Panc1 (cell line): ENCODE measurements around the gene VWF. TPM values are rescaled to one million over a fixed set of nuclear protein-coding genes. Genes with fewer than 3 reads are reported as not detected.

Source experiments
- ATAC-seq: fragments of 200-7000 bp; cut with Tn5 transposase; 2 replicates; pipeline ENCODE4 v1.9.1; 2020; ENCODE audit warnings: mild to moderate bottlenecking, moderate library complexity
- BruUV-seq: library from RNA; stranded (reverse); fragments of 400-500 nt; replicated peaks from 2 replicates; lab custom pipeline; 2021; lab: Mats Ljungman, UMichigan
- CTCF ChIA-PET: fragments of 300-600 bp; sonication (Branson Sonifier 250); formaldehyde crosslinking; loops from one replicate; lab custom pipeline; 2022; ENCODE audit warnings: antibody characterized with exemption; lab: Charles Lee
- POLR2A ChIA-PET: fragments of 300-600 bp; sonication (Branson Sonifier 250); formaldehyde crosslinking; loops from one replicate; lab custom pipeline; 2022; ENCODE audit warnings: antibody characterized with exemption; lab: Charles Lee
- DNase-seq: peaks from one replicate; pipeline ENCODE4 v3.0.0-alpha.2; 2010; ENCODE audit warnings: low read depth, low spot score
- H3K27ac ChIP-seq: 2 replicates; pipeline ENCODE4 v1.5.1; 2011; ENCODE audit warnings: mild to moderate bottlenecking, low read length, inconsistent platforms
- H3K27me3 ChIP-seq: fragments of 200-500 bp; sonication (Bioruptor generic); 2 replicates; pipeline ENCODE4 v1.6.0; 2014; ENCODE audit warnings: low read length, inconsistent platforms; ENCODE audit not compliant: control insufficient read depth, insufficient read depth
- H3K36me3 ChIP-seq: fragments of 200-500 bp; sonication (Bioruptor generic); 2 replicates; pipeline ENCODE4 v1.5.1; 2014; ENCODE audit warnings: inconsistent platforms, mild to moderate bottlenecking, low read length, moderate library complexity; ENCODE audit not compliant: control insufficient read depth, insufficient read depth
- H3K4me1 ChIP-seq: 2 replicates; pipeline ENCODE4 v1.5.1; 2011; ENCODE audit warnings: inconsistent platforms, mild to moderate bottlenecking, low read length, moderate library complexity; ENCODE audit not compliant: control insufficient read depth, insufficient read depth
- H3K4me3 ChIP-seq, 2 experiments: 2 replicates each; pipeline ENCODE4 v1.5.1; 2011 to 2012; ENCODE audit warnings: low read depth in 2 of 2, low read length in 2 of 2, mild to moderate bottlenecking in 2 of 2, inconsistent platforms in 1 of 2, moderate library complexity in 1 of 2
- H3K9me3 ChIP-seq: fragments of 200-500 bp; sonication (Bioruptor generic); 2 replicates; pipeline ENCODE4 v1.5.1; 2014; ENCODE audit warnings: low read depth, mild to moderate bottlenecking, inconsistent platforms, low read length, moderate library complexity; ENCODE audit not compliant: control insufficient read depth, insufficient read depth
- POLR2AphosphoS5 ChIP-seq: IDR thresholded peaks from 2 replicates; pipeline ENCODE4 v1.6.1; 2012; ENCODE audit warnings: mild to moderate bottlenecking, low read depth, low read length, moderate library complexity
- SIN3A ChIP-seq: IDR thresholded peaks from 2 replicates; pipeline ENCODE4 v1.6.1; 2012; ENCODE audit warnings: low read depth, mild to moderate bottlenecking, low read length, moderate library complexity, borderline replicate concordance; ENCODE audit not compliant: insufficient read depth
- TCF7L2 ChIP-seq: IDR thresholded peaks from 2 replicates; pipeline ENCODE4 v1.6.1; 2011; ENCODE audit warnings: mild to moderate bottlenecking, low read depth, low read length, inconsistent platforms
- in situ Hi-C: cut with HindIII; loops from 2 replicates; pipeline ENCODE4 v1.10.0; 2016; ENCODE audit warnings: low sequenced_read_pairs, low pct_unique_long_range_greater_than_20kb
- intact Hi-C: fragments of 100-400 bp; cut with micrococcal nuclease; formaldehyde crosslinking; loops from one replicate; pipeline ENCODE4 v1.10.0; 2022; ENCODE audit not compliant: unreplicated experiment
- total RNA-seq: library from RNA; stranded (reverse); gene quantifications from one replicate; pipeline ENCODE4 v1.2.1, GENCODE V29; 2021; ENCODE audit not compliant: unreplicated experiment
- TF ChIP-seq, protein P1 (sequence below): fragments of 450-650 bp; IDR thresholded peaks from 2 replicates; pipeline ENCODE4 v1.5.1; 2017; ENCODE audit warnings: mild to moderate bottlenecking
- TF ChIP-seq, protein P2 (sequence below), 2 experiments: IDR thresholded peaks; 2 replicates each; pipeline ENCODE4 v1.6.1; 2011 to 2012; ENCODE audit warnings: low read depth in 2 of 2, control low read depth in 1 of 2, low read length in 1 of 2, mild to moderate bottlenecking in 1 of 2, moderate library complexity in 1 of 2; ENCODE audit not compliant: insufficient read depth in 1 of 2

The VWF gene
- total RNA-seq, 1 experiment from 2014 or later: 0.31 TPM

DNA sequence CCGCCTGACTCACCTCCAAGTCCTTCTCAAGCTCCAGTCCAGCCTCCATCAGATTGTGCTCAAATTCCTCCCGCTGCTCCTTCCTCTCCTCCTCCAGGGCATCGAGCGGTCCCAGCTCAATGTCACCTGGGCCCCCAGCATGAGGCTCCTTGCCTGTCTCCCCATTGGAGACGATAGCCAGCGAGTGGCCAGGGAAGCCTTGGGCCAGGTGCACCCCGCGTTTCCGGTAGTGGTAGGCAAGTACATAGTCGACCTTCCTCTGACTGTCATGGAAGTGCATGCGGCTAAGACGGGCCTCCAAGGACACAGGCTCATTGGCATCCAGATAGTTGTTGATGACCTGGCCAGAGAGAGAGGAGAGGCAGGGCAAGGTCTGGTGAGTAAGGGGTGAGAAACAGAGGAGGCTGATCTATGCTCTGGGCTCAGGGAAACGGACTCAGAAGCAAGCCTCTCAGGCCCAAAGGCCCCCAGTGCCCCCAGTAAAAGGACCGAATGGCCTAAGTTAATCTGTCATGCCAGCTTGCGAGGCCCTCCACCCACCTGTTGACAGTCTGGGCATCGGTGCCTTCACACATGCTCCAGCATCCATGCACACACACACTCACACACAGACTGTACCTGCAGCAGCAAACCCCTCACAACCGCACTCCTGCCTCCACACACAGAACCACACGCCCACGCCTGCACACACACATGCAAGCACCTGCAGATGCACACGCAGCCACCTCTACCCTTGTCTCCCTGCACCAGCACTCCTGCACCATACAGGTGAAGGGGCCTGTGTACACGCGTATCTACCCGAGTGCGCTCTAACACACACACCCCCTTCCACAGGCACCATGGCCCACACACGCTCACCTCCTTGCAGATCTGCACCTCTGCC is 203.2 kb downstream of the VWF start:
- BruUV-seq: no TSS peak
- DNase-seq (no peak), ATAC-seq (no peak)
- CTCF ChIA-PET: no interaction called here
- H3K4me3 ChIP-seq: no peak overlapping the region
- no peaks in the 10 kb centered on the region for H3K9me3 ChIP-seq
- 0 out of 2 replicates have a peak, but pooled peaks cover 2% of the 10 kb centered on the region for H3K27me3 ChIP-seq
- H3K27ac ChIP-seq: no peak overlapping the region
- in situ Hi-C loops (no loop called here), intact Hi-C loops (no loop called here)
- no peaks in the 10 kb centered on the region for H3K36me3 ChIP-seq
- POLR2A ChIA-PET: no interaction called here
- H3K4me1 ChIP-seq: no peaks in the 10 kb centered on the region
- TF ChIP-seq, protein P1, sequence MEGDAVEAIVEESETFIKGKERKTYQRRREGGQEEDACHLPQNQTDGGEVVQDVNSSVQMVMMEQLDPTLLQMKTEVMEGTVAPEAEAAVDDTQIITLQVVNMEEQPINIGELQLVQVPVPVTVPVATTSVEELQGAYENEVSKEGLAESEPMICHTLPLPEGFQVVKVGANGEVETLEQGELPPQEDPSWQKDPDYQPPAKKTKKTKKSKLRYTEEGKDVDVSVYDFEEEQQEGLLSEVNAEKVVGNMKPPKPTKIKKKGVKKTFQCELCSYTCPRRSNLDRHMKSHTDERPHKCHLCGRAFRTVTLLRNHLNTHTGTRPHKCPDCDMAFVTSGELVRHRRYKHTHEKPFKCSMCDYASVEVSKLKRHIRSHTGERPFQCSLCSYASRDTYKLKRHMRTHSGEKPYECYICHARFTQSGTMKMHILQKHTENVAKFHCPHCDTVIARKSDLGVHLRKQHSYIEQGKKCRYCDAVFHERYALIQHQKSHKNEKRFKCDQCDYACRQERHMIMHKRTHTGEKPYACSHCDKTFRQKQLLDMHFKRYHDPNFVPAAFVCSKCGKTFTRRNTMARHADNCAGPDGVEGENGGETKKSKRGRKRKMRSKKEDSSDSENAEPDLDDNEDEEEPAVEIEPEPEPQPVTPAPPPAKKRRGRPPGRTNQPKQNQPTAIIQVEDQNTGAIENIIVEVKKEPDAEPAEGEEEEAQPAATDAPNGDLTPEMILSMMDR: no peak
- TF ChIP-seq SIN3A (no peak), TCF7L2 (no peak), POLR2AphosphoS5 (no peak)
- TF ChIP-seq, protein P2, sequence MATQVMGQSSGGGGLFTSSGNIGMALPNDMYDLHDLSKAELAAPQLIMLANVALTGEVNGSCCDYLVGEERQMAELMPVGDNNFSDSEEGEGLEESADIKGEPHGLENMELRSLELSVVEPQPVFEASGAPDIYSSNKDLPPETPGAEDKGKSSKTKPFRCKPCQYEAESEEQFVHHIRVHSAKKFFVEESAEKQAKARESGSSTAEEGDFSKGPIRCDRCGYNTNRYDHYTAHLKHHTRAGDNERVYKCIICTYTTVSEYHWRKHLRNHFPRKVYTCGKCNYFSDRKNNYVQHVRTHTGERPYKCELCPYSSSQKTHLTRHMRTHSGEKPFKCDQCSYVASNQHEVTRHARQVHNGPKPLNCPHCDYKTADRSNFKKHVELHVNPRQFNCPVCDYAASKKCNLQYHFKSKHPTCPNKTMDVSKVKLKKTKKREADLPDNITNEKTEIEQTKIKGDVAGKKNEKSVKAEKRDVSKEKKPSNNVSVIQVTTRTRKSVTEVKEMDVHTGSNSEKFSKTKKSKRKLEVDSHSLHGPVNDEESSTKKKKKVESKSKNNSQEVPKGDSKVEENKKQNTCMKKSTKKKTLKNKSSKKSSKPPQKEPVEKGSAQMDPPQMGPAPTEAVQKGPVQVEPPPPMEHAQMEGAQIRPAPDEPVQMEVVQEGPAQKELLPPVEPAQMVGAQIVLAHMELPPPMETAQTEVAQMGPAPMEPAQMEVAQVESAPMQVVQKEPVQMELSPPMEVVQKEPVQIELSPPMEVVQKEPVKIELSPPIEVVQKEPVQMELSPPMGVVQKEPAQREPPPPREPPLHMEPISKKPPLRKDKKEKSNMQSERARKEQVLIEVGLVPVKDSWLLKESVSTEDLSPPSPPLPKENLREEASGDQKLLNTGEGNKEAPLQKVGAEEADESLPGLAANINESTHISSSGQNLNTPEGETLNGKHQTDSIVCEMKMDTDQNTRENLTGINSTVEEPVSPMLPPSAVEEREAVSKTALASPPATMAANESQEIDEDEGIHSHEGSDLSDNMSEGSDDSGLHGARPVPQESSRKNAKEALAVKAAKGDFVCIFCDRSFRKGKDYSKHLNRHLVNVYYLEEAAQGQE (IDR thresholded peaks at IDR 0.05; ENCODE audit: insufficient read depth in 1 of 2, low read depth in 2 of 2, low read length in 1 of 2): no peak

DNA sequence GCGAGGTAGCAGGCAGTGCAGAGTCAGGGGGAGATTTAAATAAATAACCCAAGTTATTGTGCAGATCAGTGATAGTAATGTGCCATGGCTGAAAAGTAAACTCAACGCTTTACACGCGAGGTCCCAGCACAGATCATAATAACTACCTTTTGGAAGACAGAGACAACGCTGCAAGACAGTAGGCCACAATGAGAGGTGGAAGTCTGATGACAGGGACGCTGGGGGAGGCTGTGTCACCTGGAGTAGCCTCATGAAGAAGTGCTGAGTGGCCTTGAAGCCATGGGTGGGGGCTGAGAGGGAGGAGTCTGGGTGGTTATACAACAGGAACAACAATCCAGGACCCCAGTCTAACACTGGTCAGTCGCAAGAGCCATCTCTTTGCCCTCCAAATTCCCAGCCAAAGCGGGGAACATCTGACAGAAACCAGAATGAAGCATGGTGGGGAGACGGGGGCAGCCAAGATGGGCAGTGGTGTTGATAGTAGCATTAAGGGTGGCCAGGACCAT is 207.6 kb downstream of the VWF start:
- ATAC-seq (no peak), DNase-seq (no peak)
- no peak overlapping the region for H3K4me3 ChIP-seq
- BruUV-seq: no TSS peak
- intact Hi-C loops (no loop called here), in situ Hi-C loops (no loop called here)
- H3K27me3 ChIP-seq: no peaks in the 10 kb centered on the region
- POLR2A ChIA-PET: no interaction called here
- no peak overlapping the region for H3K27ac ChIP-seq
- H3K4me1 ChIP-seq: no peaks in the 10 kb centered on the region
- CTCF ChIA-PET: no interaction called here
- H3K9me3 ChIP-seq: no peaks in the 10 kb centered on the region
- TF ChIP-seq POLR2AphosphoS5: no peak
- TF ChIP-seq TCF7L2: no peak
- no peak for TF ChIP-seq SIN3A
- TF ChIP-seq, protein P1: no peak
- TF ChIP-seq, protein P2 (IDR thresholded peaks at IDR 0.05; ENCODE audit: insufficient read depth in 1 of 2, low read depth in 2 of 2, low read length in 1 of 2): no peak
- H3K36me3 ChIP-seq: no peaks in the 10 kb centered on the region
